ENCODE data around the gene OR10G7. TPM values are rescaled to one million over a fixed set of nuclear protein-coding genes. Genes with fewer than 3 reads are reported as not detected.

The OR10G7 gene
- total RNA-seq, 2 experiments from 2014 or later = not detected

DNA sequence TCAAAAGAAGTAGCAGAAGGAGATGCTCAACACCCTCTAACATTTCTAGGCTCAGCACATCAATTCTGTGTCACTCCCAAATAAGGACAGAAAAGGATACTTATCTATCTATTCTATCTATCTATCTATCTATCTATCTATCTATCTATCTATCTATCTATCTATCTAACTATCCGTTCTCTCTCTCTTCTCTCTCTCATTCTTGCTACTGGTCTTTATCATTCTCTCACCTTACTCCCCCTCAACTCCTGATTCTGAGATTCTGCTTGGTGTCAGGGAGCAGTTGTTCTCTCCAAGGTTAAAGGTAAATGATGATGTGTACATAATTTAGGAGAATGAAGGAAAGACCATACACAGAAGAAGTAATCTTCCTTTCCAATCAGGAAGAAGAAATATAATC is 46.0 kb downstream of the OR10G7 start, which contains the start of gene OR10G6:
TSS of gene OR10G6 (minus strand) at position 43 of the 400 bp plus-strand sequence. CDS start at position 43, 0 bp downstream.
- ChIA-PET CTCF (no interaction called here), POLR2A (no interaction called here)
- H3K4me3 ChIP-seq (ENCODE audit: low read length) = no peak within 1 kb of the TSS
- Mint-ChIP-seq H3K36me3 (ENCODE audit: low read depth) (no peaks in the 10 kb centered on the region), H3K4me1 (ENCODE audit: low read depth) (no peaks in the 10 kb centered on the region), H3K9me3 (no peaks in the 10 kb centered on the region), H3K4me3 (no peak within 1 kb of the TSS), H3K27ac (no peak within 1 kb of the TSS), H3K27me3 (no peaks in the 10 kb centered on the region)
- no peaks in the 10 kb centered on the region for H3K4me1 ChIP-seq (ENCODE audit: insufficient read depth, low read length)
- no peak within 1 kb of the TSS for H3K27ac ChIP-seq (ENCODE audit: low read depth in 1 of 2, low read length in 2 of 2)
- H3K27me3 ChIP-seq (ENCODE audit: control insufficient read depth in 1 of 2, insufficient read depth in 2 of 2, low read length in 2 of 2) = no peaks in the 10 kb centered on the region
- no peaks in the 10 kb centered on the region for H3K9me3 ChIP-seq (ENCODE audit: control insufficient read depth in 1 of 2, insufficient read depth in 1 of 2, low read length in 2 of 2)
- DNase-seq (no peak), ATAC-seq (ENCODE audit: poor library complexity) (no peak)
- intact Hi-C loops (cut with DNase I, micrococcal nuclease) = no loop called here
- TF ChIP-seq, protein P1, sequence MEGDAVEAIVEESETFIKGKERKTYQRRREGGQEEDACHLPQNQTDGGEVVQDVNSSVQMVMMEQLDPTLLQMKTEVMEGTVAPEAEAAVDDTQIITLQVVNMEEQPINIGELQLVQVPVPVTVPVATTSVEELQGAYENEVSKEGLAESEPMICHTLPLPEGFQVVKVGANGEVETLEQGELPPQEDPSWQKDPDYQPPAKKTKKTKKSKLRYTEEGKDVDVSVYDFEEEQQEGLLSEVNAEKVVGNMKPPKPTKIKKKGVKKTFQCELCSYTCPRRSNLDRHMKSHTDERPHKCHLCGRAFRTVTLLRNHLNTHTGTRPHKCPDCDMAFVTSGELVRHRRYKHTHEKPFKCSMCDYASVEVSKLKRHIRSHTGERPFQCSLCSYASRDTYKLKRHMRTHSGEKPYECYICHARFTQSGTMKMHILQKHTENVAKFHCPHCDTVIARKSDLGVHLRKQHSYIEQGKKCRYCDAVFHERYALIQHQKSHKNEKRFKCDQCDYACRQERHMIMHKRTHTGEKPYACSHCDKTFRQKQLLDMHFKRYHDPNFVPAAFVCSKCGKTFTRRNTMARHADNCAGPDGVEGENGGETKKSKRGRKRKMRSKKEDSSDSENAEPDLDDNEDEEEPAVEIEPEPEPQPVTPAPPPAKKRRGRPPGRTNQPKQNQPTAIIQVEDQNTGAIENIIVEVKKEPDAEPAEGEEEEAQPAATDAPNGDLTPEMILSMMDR (IDR thresholded peaks at IDR 0.05) = no peak
- H3K36me3 ChIP-seq (ENCODE audit: insufficient read depth, low read length) = no peaks in the 10 kb centered on the region

Other genes starting within 250 kb of the OR10G7 start
- not detected for gene OR6M1, start 235.0 kb downstream of the OR10G7 start, total RNA-seq
- not detected for gene TMEM225, start 155.7 kb downstream of the OR10G7 start, total RNA-seq
- not detected for gene OR8D4, start 139.2 kb downstream of the OR10G7 start, total RNA-seq
- not detected for gene OR4D5, start 101.7 kb downstream of the OR10G7 start, total RNA-seq
- not detected for gene OR6T1, start 97.5 kb downstream of the OR10G7 start, total RNA-seq
- not detected for gene OR10S1, start 63.5 kb downstream of the OR10G7 start, total RNA-seq
- gene OR10G6, start 46.2 kb downstream of the OR10G7 start, total RNA-seq = not detected
- not detected for gene OR10G4, start 28.3 kb downstream of the OR10G7 start, total RNA-seq
- gene OR10G9, start 18.3 kb downstream of the OR10G7 start, total RNA-seq = not detected
- gene OR10G8, start 14.5 kb downstream of the OR10G7 start, total RNA-seq = not detected
- 1 to 10 TPM; 5.1 to 5.6 TPM for gene VWA5A, start 74.1 kb upstream of the OR10G7 start, total RNA-seq
- gene OR10D3, start 142.0 kb upstream of the OR10G7 start, total RNA-seq = not detected
- not detected for gene OR8G1, start 199.8 kb upstream of the OR10G7 start, total RNA-seq
- not detected for gene OR8G5, start 215.1 kb upstream of the OR10G7 start, total RNA-seq

Measured in CD4-positive, alpha-beta T cell (primary cell).